Testis (tissue), 2 donors: ENCODE measurements around the gene NOTCH1.

ENCODE experiments used
- CTCF ChIP-seq, 3 experiments: fragments of 450-650 bp in 2 of 3; fragments of 200-600 bp in 1 of 3; sonication (generic) in 1 of 3; IDR thresholded peaks; one replicate each; pipeline ENCODE4 v1.5.1; 2016 to 2019; ENCODE audit warnings: antibody characterized with exemption in 3 of 3, mild to moderate bottlenecking in 2 of 3, moderate library complexity in 1 of 3
- POLR2A ChIP-seq: fragments of 450-650 bp; IDR thresholded peaks from one replicate; pipeline ENCODE4 v1.6.1; 2017; ENCODE audit warnings: antibody characterized with exemption, mild to moderate bottlenecking, moderate library complexity

- TF ChIP-seq CTCF (IDR thresholded peaks at IDR 0.05): no peak
- no peak for TF ChIP-seq POLR2A
Observed at GRCh38 chr9:136520053-136520540, 25.8 kb downstream of the NOTCH1 start.
